GM23338 (cell line): ENCODE measurements around the gene DLG5. TPM values are rescaled to one million over a fixed set of nuclear protein-coding genes. Genes with fewer than 3 reads are reported as not detected.

Experiments
- ATAC-seq: fragments of 200-7000 bp; cut with Tn5 transposase; 3 replicates; pipeline ENCODE4 v1.9.1; 2020
- DNase-seq: peaks from one replicate; pipeline ENCODE4 v3.0.0-alpha.2; 2015; ENCODE audit warnings: low spot score
- H2AFZ ChIP-seq: fragments of 200-600 bp; sonication (generic); 2 replicates; pipeline ENCODE4 v1.8.0; 2016; ENCODE audit warnings: antibody characterized with exemption, mild to moderate bottlenecking, moderate library complexity
- H3F3A ChIP-seq: fragments of 200-600 bp; sonication (generic); replicated peaks from 2 replicates; pipeline ENCODE4 v1.8.0; 2017; ENCODE audit warnings: antibody characterized with exemption, mixed run types, low read depth
- H3K27ac ChIP-seq: fragments of 200-600 bp; sonication (generic); 2 replicates; pipeline ENCODE4 v1.6.1; 2016; ENCODE audit warnings: low read depth
- H3K27me3 ChIP-seq: fragments of 200-600 bp; sonication (generic); 2 replicates; pipeline ENCODE4 v1.8.0; 2016; ENCODE audit warnings: mild to moderate bottlenecking, mixed run types, moderate library complexity; ENCODE audit not compliant: insufficient read depth
- H3K36me3 ChIP-seq: fragments of 200-600 bp; sonication (generic); 2 replicates; pipeline ENCODE4 v1.8.0; 2016; ENCODE audit warnings: mild to moderate bottlenecking; ENCODE audit not compliant: insufficient read depth
- H3K4me1 ChIP-seq: fragments of 200-600 bp; sonication (generic); 2 replicates; pipeline ENCODE4 v1.8.0; 2016; ENCODE audit warnings: mild to moderate bottlenecking, moderate library complexity; ENCODE audit not compliant: insufficient read depth
- H3K4me2 ChIP-seq: fragments of 200-600 bp; sonication (generic); 2 replicates; pipeline ENCODE4 v1.7.1; 2017; ENCODE audit warnings: mixed run types
- H3K4me3 ChIP-seq: fragments of 200-600 bp; sonication (generic); 2 replicates; pipeline ENCODE4 v1.6.1; 2016; ENCODE audit warnings: mixed run types
- H3K79me2 ChIP-seq: fragments of 200-600 bp; sonication (generic); replicated peaks from 2 replicates; pipeline ENCODE4 v1.8.0; 2017; ENCODE audit warnings: mild to moderate bottlenecking; ENCODE audit not compliant: insufficient read depth
- H3K9me2 ChIP-seq: fragments of 200-600 bp; sonication (generic); 2 replicates; pipeline ENCODE4 v1.8.0; 2017; ENCODE audit not compliant: insufficient read depth
- H4K20me1 ChIP-seq: fragments of 200-600 bp; sonication (generic); replicated peaks from 2 replicates; pipeline ENCODE4 v1.8.0; 2017; ENCODE audit warnings: mild to moderate bottlenecking; ENCODE audit not compliant: insufficient read depth
- H3K27ac Mint-ChIP-seq: 2 replicates; pipeline ENCODE4 v1.8.0; 2020; ENCODE audit warnings: inconsistent platforms, mild to moderate bottlenecking, moderate library complexity, mixed read lengths
- H3K27me3 Mint-ChIP-seq: 3 replicates; pipeline ENCODE4 v1.8.0; 2022; ENCODE audit warnings: low read depth, mild to moderate bottlenecking, moderate library complexity, mixed read lengths, inconsistent platforms; ENCODE audit not compliant: insufficient read depth, poor library complexity
- H3K36me3 Mint-ChIP-seq: 3 replicates; pipeline ENCODE4 v1.8.0; 2021; ENCODE audit warnings: low read depth, mild to moderate bottlenecking, inconsistent platforms, moderate library complexity, mixed read lengths
- H3K4me1 Mint-ChIP-seq: 3 replicates; pipeline ENCODE4 v1.8.0; 2020; ENCODE audit warnings: mild to moderate bottlenecking, inconsistent platforms, mixed read lengths
- H3K4me3 Mint-ChIP-seq: 3 replicates; pipeline ENCODE4 v1.8.0; 2021; ENCODE audit warnings: moderate library complexity, mild to moderate bottlenecking, inconsistent platforms, mixed read lengths
- H3K9me3 Mint-ChIP-seq: 3 replicates; pipeline ENCODE4 v1.8.0; 2020; ENCODE audit warnings: moderate library complexity, mild to moderate bottlenecking, inconsistent platforms, mixed read lengths
- CREB1 ChIP-seq: fragments of 250-450 bp; sonication (Bioruptor Pico); IDR thresholded peaks from 2 replicates; pipeline ENCODE4 v1.5.0; 2020; ENCODE audit warnings: low read depth, mild to moderate bottlenecking, moderate library complexity
- EZH2 ChIP-seq: fragments of 200-600 bp; sonication (generic); IDR thresholded peaks from one replicate; pipeline ENCODE4 v1.8.0; 2017; ENCODE audit warnings: antibody characterized with exemption, mild to moderate bottlenecking, low read depth; ENCODE audit not compliant: unreplicated experiment
- EZH2phosphoT487 ChIP-seq: fragments of 200-600 bp; sonication (generic); IDR thresholded peaks from one replicate; pipeline ENCODE4 v1.8.1; 2018; ENCODE audit warnings: antibody characterized with exemption; ENCODE audit not compliant: unreplicated experiment
- JUNB ChIP-seq: IDR thresholded peaks from one replicate; pipeline ENCODE4 v1.6.1; 2016; ENCODE audit warnings: antibody characterized with exemption; ENCODE audit not compliant: unreplicated experiment
- NANOG ChIP-seq: IDR thresholded peaks from 2 replicates; pipeline ENCODE4 v1.6.1; 2016; ENCODE audit warnings: antibody characterized with exemption, borderline replicate concordance
- POLR2AphosphoS5 ChIP-seq: IDR thresholded peaks from 2 replicates; pipeline ENCODE4 v1.6.1; 2016; ENCODE audit warnings: antibody characterized with exemption, low read depth
- STAT1 ChIP-seq: IDR thresholded peaks from one replicate; pipeline ENCODE4 v1.6.1; 2016; ENCODE audit warnings: antibody characterized with exemption; ENCODE audit not compliant: unreplicated experiment
- ZNF114 ChIP-seq: fragments of 250-450 bp; sonication (Bioruptor Pico); IDR thresholded peaks from 2 replicates; pipeline ENCODE4 v1.5.0; 2020; ENCODE audit warnings: mild to moderate bottlenecking, moderate library complexity
- ZNF331 ChIP-seq: fragments of 250-450 bp; sonication (Bioruptor Pico); IDR thresholded peaks from 2 replicates; pipeline ENCODE4 v1.5.0; 2020; ENCODE audit warnings: low read depth, mild to moderate bottlenecking, moderate library complexity
- polyA plus RNA-seq: library from polyadenylated mRNA; unstranded; fragments of >200 nt; fragmentation: Nextera tagmentation; extraction: Ambion mirVana; gene quantifications from 2 replicates; pipeline ENCODE4 v1.2.1, GENCODE V29; 2016
- total RNA-seq: library from RNA; depleted of rRNA; stranded (reverse); fragments of >200 nt; shearing (Covaris generic); gene quantifications from 2 replicates; pipeline ENCODE4 v1.2.3, GENCODE V29; 2014
- TF ChIP-seq, protein P1 (sequence below): IDR thresholded peaks from 2 replicates; pipeline ENCODE4 v1.6.1; 2016; ENCODE audit warnings: antibody characterized with exemption
- TF ChIP-seq, protein P2 (sequence below): fragments of 250-450 bp; sonication (Bioruptor Pico); IDR thresholded peaks from 2 replicates; pipeline ENCODE4 v1.5.0; 2020; ENCODE audit warnings: mild to moderate bottlenecking, moderate library complexity
- TF ChIP-seq, protein P3 (sequence below): IDR thresholded peaks from one replicate; pipeline ENCODE4 v1.6.1; 2018; ENCODE audit warnings: antibody characterized with exemption; ENCODE audit not compliant: unreplicated experiment
- TF ChIP-seq, protein P4 (sequence below), 2 experiments: fragments of 200-600 bp in 1 of 2; sonication (generic) in 1 of 2; conservative IDR thresholded peaks; 2 replicates each; pipeline versions ENCODE4 v1.5.1 to v1.6.1; 2016 to 2017; ENCODE audit warnings: antibody characterized with exemption in 2 of 2, low read depth in 2 of 2, mild to moderate bottlenecking in 2 of 2, moderate library complexity in 1 of 2

Gene DLG5
- total and polyA plus RNA-seq, 2 experiments from 2014 or later: 7.4 to 66.6 TPM

DNA sequence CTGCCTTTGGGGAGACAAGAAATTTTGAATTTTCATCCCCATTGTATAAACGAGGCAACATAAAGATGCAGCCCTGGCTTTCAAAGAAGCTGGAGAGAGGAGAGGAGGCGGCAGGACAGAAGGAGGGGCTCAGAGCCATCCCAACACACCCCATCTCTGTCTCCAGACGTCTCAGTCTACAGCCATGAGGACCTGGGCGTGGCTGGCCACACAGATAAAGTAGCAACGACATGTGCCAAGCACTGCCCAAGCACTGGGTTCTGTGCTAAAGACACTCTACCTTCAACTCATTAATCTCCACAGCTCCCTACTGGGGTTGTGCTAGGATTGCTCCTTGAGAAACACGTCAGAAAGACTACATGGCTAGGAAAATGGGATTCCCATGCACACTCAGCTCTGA lies 65.2 kb downstream of the DLG5 start:
- no peak for ATAC-seq
- Histone ChIP-seq H4K20me1 (0 out of 2 replicates have a peak, but pooled peaks cover 3% of the 10 kb centered on the region), H3K4me2 (no peak overlapping the region), H2AFZ (no peak overlapping the region), H3K36me3 (no peaks in the 10 kb centered on the region), H3K4me1 (peaks cover 18% of the 10 kb centered on the region), H3K27me3 (no peaks in the 10 kb centered on the region), H3F3A (0 out of 2 replicates have a peak, but pooled peaks cover 2% of the 10 kb centered on the region), H3K4me3 (no peak overlapping the region), H3K27ac (no peak overlapping the region), H3K79me2 (peaks cover 24% of the 10 kb centered on the region), H3K9me2 (no peaks in the 10 kb centered on the region)
- DNase-seq: no peak
- Mint-ChIP-seq H3K4me3 (no peak overlapping the region), H3K9me3 (no peaks in the 10 kb centered on the region), H3K4me1 (peaks cover 33% of the 10 kb centered on the region), H3K27ac (no peak overlapping the region), H3K36me3 (peaks cover 26% of the 10 kb centered on the region), H3K27me3 (peaks cover 7% of the 10 kb centered on the region)
- TF ChIP-seq ZNF114 (CRISPR knock-in tag): no peak
- TF ChIP-seq NANOG: no peak
- TF ChIP-seq, protein P1, sequence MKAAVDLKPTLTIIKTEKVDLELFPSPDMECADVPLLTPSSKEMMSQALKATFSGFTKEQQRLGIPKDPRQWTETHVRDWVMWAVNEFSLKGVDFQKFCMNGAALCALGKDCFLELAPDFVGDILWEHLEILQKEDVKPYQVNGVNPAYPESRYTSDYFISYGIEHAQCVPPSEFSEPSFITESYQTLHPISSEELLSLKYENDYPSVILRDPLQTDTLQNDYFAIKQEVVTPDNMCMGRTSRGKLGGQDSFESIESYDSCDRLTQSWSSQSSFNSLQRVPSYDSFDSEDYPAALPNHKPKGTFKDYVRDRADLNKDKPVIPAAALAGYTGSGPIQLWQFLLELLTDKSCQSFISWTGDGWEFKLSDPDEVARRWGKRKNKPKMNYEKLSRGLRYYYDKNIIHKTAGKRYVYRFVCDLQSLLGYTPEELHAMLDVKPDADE: no peak
- TF ChIP-seq EZH2phosphoT487: no peak
- TF ChIP-seq CREB1 (CRISPR knock-in tag): no peak
- no peak for TF ChIP-seq POLR2AphosphoS5
- no peak for TF ChIP-seq EZH2
- TF ChIP-seq STAT1: no peak
- TF ChIP-seq ZNF331 (CRISPR knock-in tag): no peak
- TF ChIP-seq, protein P2, sequence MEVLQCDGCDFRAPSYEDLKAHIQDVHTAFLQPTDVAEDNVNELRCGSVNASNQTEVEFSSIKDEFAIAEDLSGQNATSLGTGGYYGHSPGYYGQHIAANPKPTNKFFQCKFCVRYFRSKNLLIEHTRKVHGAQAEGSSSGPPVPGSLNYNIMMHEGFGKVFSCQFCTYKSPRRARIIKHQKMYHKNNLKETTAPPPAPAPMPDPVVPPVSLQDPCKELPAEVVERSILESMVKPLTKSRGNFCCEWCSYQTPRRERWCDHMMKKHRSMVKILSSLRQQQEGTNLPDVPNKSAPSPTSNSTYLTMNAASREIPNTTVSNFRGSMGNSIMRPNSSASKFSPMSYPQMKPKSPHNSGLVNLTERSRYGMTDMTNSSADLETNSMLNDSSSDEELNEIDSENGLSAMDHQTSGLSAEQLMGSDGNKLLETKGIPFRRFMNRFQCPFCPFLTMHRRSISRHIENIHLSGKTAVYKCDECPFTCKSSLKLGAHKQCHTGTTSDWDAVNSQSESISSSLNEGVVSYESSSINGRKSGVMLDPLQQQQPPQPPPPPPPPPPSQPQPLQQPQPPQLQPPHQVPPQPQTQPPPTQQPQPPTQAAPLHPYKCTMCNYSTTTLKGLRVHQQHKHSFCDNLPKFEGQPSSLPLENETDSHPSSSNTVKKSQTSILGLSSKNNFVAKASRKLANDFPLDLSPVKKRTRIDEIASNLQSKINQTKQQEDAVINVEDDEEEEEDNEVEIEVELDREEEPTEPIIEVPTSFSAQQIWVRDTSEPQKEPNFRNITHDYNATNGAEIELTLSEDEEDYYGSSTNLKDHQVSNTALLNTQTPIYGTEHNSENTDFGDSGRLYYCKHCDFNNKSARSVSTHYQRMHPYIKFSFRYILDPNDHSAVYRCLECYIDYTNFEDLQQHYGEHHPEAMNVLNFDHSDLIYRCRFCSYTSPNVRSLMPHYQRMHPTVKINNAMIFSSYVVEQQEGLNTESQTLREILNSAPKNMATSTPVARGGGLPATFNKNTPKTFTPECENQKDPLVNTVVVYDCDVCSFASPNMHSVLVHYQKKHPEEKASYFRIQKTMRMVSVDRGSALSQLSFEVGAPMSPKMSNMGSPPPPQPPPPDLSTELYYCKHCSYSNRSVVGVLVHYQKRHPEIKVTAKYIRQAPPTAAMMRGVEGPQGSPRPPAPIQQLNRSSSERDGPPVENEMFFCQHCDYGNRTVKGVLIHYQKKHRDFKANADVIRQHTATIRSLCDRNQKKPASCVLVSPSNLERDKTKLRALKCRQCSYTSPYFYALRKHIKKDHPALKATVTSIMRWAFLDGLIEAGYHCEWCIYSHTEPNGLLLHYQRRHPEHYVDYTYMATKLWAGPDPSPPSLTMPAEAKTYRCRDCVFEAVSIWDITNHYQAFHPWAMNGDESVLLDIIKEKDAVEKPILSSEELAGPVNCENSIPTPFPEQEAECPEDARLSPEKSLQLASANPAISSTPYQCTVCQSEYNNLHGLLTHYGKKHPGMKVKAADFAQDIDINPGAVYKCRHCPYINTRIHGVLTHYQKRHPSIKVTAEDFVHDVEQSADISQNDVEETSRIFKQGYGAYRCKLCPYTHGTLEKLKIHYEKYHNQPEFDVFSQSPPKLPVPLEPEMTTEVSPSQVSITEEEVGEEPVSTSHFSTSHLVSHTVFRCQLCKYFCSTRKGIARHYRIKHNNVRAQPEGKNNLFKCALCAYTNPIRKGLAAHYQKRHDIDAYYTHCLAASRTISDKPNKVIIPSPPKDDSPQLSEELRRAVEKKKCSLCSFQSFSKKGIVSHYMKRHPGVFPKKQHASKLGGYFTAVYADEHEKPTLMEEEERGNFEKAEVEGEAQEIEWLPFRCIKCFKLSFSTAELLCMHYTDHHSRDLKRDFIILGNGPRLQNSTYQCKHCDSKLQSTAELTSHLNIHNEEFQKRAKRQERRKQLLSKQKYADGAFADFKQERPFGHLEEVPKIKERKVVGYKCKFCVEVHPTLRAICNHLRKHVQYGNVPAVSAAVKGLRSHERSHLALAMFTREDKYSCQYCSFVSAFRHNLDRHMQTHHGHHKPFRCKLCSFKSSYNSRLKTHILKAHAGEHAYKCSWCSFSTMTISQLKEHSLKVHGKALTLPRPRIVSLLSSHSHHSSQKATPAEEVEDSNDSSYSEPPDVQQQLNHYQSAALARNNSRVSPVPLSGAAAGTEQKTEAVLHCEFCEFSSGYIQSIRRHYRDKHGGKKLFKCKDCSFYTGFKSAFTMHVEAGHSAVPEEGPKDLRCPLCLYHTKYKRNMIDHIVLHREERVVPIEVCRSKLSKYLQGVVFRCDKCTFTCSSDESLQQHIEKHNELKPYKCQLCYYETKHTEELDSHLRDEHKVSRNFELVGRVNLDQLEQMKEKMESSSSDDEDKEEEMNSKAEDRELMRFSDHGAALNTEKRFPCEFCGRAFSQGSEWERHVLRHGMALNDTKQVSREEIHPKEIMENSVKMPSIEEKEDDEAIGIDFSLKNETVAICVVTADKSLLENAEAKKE (CRISPR knock-in tag): no peak
- TF ChIP-seq JUNB: no peak
- TF ChIP-seq, protein P3, sequence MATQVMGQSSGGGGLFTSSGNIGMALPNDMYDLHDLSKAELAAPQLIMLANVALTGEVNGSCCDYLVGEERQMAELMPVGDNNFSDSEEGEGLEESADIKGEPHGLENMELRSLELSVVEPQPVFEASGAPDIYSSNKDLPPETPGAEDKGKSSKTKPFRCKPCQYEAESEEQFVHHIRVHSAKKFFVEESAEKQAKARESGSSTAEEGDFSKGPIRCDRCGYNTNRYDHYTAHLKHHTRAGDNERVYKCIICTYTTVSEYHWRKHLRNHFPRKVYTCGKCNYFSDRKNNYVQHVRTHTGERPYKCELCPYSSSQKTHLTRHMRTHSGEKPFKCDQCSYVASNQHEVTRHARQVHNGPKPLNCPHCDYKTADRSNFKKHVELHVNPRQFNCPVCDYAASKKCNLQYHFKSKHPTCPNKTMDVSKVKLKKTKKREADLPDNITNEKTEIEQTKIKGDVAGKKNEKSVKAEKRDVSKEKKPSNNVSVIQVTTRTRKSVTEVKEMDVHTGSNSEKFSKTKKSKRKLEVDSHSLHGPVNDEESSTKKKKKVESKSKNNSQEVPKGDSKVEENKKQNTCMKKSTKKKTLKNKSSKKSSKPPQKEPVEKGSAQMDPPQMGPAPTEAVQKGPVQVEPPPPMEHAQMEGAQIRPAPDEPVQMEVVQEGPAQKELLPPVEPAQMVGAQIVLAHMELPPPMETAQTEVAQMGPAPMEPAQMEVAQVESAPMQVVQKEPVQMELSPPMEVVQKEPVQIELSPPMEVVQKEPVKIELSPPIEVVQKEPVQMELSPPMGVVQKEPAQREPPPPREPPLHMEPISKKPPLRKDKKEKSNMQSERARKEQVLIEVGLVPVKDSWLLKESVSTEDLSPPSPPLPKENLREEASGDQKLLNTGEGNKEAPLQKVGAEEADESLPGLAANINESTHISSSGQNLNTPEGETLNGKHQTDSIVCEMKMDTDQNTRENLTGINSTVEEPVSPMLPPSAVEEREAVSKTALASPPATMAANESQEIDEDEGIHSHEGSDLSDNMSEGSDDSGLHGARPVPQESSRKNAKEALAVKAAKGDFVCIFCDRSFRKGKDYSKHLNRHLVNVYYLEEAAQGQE: no peak
- TF ChIP-seq, protein P4, sequence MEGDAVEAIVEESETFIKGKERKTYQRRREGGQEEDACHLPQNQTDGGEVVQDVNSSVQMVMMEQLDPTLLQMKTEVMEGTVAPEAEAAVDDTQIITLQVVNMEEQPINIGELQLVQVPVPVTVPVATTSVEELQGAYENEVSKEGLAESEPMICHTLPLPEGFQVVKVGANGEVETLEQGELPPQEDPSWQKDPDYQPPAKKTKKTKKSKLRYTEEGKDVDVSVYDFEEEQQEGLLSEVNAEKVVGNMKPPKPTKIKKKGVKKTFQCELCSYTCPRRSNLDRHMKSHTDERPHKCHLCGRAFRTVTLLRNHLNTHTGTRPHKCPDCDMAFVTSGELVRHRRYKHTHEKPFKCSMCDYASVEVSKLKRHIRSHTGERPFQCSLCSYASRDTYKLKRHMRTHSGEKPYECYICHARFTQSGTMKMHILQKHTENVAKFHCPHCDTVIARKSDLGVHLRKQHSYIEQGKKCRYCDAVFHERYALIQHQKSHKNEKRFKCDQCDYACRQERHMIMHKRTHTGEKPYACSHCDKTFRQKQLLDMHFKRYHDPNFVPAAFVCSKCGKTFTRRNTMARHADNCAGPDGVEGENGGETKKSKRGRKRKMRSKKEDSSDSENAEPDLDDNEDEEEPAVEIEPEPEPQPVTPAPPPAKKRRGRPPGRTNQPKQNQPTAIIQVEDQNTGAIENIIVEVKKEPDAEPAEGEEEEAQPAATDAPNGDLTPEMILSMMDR (conservative IDR thresholded peaks at IDR 0.05; ENCODE audit: low read depth in 2 of 2): no peak
